Testis (tissue), 2 donors: ENCODE data around the gene ARID1A.

Experiments used
- POLR2A ChIP-seq: fragments of 450-650 bp; IDR thresholded peaks from one replicate; pipeline ENCODE4 v1.6.1; 2017; ENCODE audit warnings: antibody characterized with exemption, mild to moderate bottlenecking, moderate library complexity
- TF ChIP-seq, protein P1 (sequence below), 3 experiments: fragments of 450-650 bp in 2 of 3; fragments of 200-600 bp in 1 of 3; sonication (generic) in 1 of 3; IDR thresholded peaks; one replicate each; pipeline ENCODE4 v1.5.1; 2016 to 2019; ENCODE audit warnings: antibody characterized with exemption in 3 of 3, mild to moderate bottlenecking in 2 of 3, moderate library complexity in 1 of 3

DNA sequence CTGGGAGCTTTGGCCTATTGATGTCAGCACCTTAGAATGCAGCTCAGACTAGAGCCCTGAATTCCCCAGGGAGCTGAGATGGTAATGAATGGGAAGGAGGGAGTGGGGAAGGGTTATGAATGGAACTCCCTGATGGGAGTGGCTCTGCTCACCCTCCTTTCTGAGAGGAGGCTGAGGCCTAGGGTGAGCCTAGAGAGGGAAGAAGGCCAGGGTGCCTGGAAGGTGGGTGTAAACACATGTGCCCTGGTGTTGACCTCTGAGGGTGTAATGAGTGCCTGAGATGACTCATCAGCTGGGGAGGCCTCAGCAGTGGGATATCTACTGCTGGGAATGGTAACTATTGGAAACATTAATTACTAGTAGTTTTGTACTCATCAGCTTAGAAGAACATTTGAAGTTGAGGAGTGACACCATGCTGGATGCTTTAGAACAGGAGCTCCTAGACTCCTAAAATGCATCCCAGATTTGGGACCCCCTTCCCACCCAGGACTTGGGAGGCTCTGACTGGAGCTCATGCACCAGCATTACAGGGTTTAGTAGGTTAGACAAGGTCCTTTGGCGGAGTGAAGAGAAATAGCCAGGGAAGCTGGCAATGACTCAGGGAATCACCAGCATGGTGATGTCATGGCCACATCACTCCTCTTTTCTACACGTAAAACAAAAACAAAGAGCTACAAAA, 76.0 kb downstream of the ARID1A start:
- TF ChIP-seq, protein P1, sequence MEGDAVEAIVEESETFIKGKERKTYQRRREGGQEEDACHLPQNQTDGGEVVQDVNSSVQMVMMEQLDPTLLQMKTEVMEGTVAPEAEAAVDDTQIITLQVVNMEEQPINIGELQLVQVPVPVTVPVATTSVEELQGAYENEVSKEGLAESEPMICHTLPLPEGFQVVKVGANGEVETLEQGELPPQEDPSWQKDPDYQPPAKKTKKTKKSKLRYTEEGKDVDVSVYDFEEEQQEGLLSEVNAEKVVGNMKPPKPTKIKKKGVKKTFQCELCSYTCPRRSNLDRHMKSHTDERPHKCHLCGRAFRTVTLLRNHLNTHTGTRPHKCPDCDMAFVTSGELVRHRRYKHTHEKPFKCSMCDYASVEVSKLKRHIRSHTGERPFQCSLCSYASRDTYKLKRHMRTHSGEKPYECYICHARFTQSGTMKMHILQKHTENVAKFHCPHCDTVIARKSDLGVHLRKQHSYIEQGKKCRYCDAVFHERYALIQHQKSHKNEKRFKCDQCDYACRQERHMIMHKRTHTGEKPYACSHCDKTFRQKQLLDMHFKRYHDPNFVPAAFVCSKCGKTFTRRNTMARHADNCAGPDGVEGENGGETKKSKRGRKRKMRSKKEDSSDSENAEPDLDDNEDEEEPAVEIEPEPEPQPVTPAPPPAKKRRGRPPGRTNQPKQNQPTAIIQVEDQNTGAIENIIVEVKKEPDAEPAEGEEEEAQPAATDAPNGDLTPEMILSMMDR (IDR thresholded peaks at IDR 0.05) = no peak
- no peak for TF ChIP-seq POLR2A
